Osteocyte (in vitro differentiated cells): Measurements from ENCODE around the gene UBE2L6. TPM values are rescaled to one million over a fixed set of nuclear protein-coding genes. Genes with fewer than 3 reads are reported as not detected.

ENCODE experiments used
- DNase-seq: peaks from one replicate; pipeline ENCODE4 v3.0.0; 2021; ENCODE audit warnings: mixed read lengths; ENCODE audit not compliant: unreplicated experiment; ENCODE audit errors: extremely low spot score
- H3K27ac Mint-ChIP-seq: one replicate; pipeline ENCODE4 v1.8.0; 2021; ENCODE audit warnings: mild to moderate bottlenecking, mixed read lengths; ENCODE audit not compliant: unreplicated experiment
- H3K27me3 Mint-ChIP-seq: one replicate; pipeline ENCODE4 v1.8.0; 2021; ENCODE audit warnings: mixed read lengths; ENCODE audit not compliant: unreplicated experiment
- H3K36me3 Mint-ChIP-seq: one replicate; pipeline ENCODE4 v1.8.0; 2021; ENCODE audit warnings: mixed read lengths; ENCODE audit not compliant: unreplicated experiment
- H3K4me1 Mint-ChIP-seq: one replicate; pipeline ENCODE4 v1.8.0; 2021; ENCODE audit warnings: mixed read lengths; ENCODE audit not compliant: unreplicated experiment
- H3K4me3 Mint-ChIP-seq: one replicate; pipeline ENCODE4 v1.8.0; 2021; ENCODE audit warnings: mild to moderate bottlenecking, moderate library complexity, mixed read lengths; ENCODE audit not compliant: unreplicated experiment
- H3K9me3 Mint-ChIP-seq: one replicate; pipeline ENCODE4 v1.8.0; 2021; ENCODE audit warnings: mixed read lengths; ENCODE audit not compliant: unreplicated experiment
- CTCF ChIP-seq: fragments of 200-600 bp; sonication (generic); IDR thresholded peaks from 2 replicates; pipeline ENCODE4 v1.5.0; 2021; ENCODE audit warnings: antibody characterized with exemption, mild to moderate bottlenecking, moderate library complexity
- total RNA-seq: library from RNA; stranded (reverse); gene quantifications from 2 replicates; pipeline ENCODE4 v1.2.1, GENCODE V29; 2021

Gene UBE2L6
- total RNA-seq, 1 donor from 2014 or later, result 58.9 TPM

GRCh38 chr11:57530596-57531507 is 36.6 kb downstream of the UBE2L6 start, which contains the start of gene TIMM10:
Gene TIMM10, minus strand, starts transcription at chr11:57530754. Its CDS starts 565 bp downstream, at chr11:57530189.
- Mint-ChIP-seq H3K4me3 (peak within 1 kb of the TSS; percentile 92), H3K36me3 (no peaks in the 10 kb centered on the region), H3K4me1 (peaks cover 15% of the 10 kb centered on the region), H3K27me3 (peaks cover 14% of the 10 kb centered on the region), H3K9me3 (no peaks in the 10 kb centered on the region), H3K27ac (peak within 1 kb of the TSS; percentile 56)
- DNase-seq, result peak; percentile 96
- no peak for TF ChIP-seq CTCF

- Mint-ChIP-seq H3K4me3 (peak overlapping the region; percentile 92), H3K27me3 (peaks cover 9% of the 10 kb centered on the region), H3K9me3 (no peaks in the 10 kb centered on the region), H3K27ac (peak overlapping the region; percentile 56), H3K36me3 (no peaks in the 10 kb centered on the region), H3K4me1 (peaks cover 15% of the 10 kb centered on the region)
- DNase-seq, result no peak
- TF ChIP-seq CTCF, result no peak
Observed at GRCh38 chr11:57530215-57530595, 37.3 kb downstream of the UBE2L6 start.

- peaks cover 15% of the 10 kb centered on the region for H3K4me1 Mint-ChIP-seq
- no peak for TF ChIP-seq CTCF
- peaks cover 3% of the 10 kb centered on the region for H3K36me3 Mint-ChIP-seq
- DNase-seq, result no peak
- H3K9me3 Mint-ChIP-seq, result no peaks in the 10 kb centered on the region
- no peak overlapping the region for H3K27ac Mint-ChIP-seq
- peaks cover 2% of the 10 kb centered on the region for H3K27me3 Mint-ChIP-seq
- no peak overlapping the region for H3K4me3 Mint-ChIP-seq
Observed at GRCh38 chr11:57529012-57529411, 38.5 kb downstream of the UBE2L6 start.

- Mint-ChIP-seq H3K4me3 (no peak overlapping the region), H3K4me1 (peaks cover 15% of the 10 kb centered on the region), H3K36me3 (peaks cover 3% of the 10 kb centered on the region), H3K27ac (no peak overlapping the region), H3K9me3 (no peaks in the 10 kb centered on the region), H3K27me3 (no peaks in the 10 kb centered on the region)
- TF ChIP-seq CTCF, result peak; percentile 95
- DNase-seq, result no peak
Observed at GRCh38 chr11:57527056-57527631, 40.3 kb downstream of the UBE2L6 start.

- H3K36me3 Mint-ChIP-seq, result peaks cover 3% of the 10 kb centered on the region
- no peak overlapping the region for H3K4me3 Mint-ChIP-seq
- no peaks in the 10 kb centered on the region for H3K9me3 Mint-ChIP-seq
- no peaks in the 10 kb centered on the region for H3K27me3 Mint-ChIP-seq
- no peak for TF ChIP-seq CTCF
- DNase-seq, result no peak
- no peaks in the 10 kb centered on the region for H3K4me1 Mint-ChIP-seq
- no peak overlapping the region for H3K27ac Mint-ChIP-seq
Observed at GRCh38 chr11:57523419-57523818, 44.1 kb downstream of the UBE2L6 start.
